ENCODE data around the gene OMG.

GRCh38 chr17:31307640-31308039 lies 10.6 kb upstream of the OMG start:
- no peak for TF ChIP-seq CTCF (IDR thresholded peaks at IDR 0.05; ENCODE audit: low read length)
- TF ChIP-seq EZH2 (IDR thresholded peaks at IDR 0.05; ENCODE audit: borderline replicate concordance, low read length), result no peak

Measured in OCI-LY1 (cell line).